Uterus (tissue), 4 donors: ENCODE results near the gene LRRC25. TPM values are rescaled to one million over a fixed set of nuclear protein-coding genes. Genes with fewer than 3 reads are reported as not detected.
A peak's percentile ranks its signal among the peaks of the same experiment; 100 is the strongest.

ENCODE experiments used
- DNase-seq, 2 donors: peaks; one replicate each; pipeline ENCODE4 v3.0.0-alpha.2; 2019 to 2020
- H3K27ac ChIP-seq, 2 donors: fragments of 200-600 bp; sonication (generic); 1 replicate in 1 of 2; 2 replicates in 1 of 2; pipeline ENCODE4 v1.5.1; 2016 to 2018
- H3K27me3 ChIP-seq, 2 donors: fragments of 200-600 bp; sonication (generic); one replicate each; pipeline ENCODE4 v1.5.1; 2018 to 2019; ENCODE audit warnings: control low read depth in 1 of 2
- H3K36me3 ChIP-seq, 2 donors: fragments of 200-600 bp; sonication (generic); one replicate each; pipeline ENCODE4 v1.5.1; 2019; ENCODE audit warnings: control low read depth in 1 of 2
- H3K4me1 ChIP-seq, 2 donors: fragments of 200-600 bp; sonication (generic); one replicate each; pipeline ENCODE4 v1.5.1; 2018 to 2019; ENCODE audit warnings: control low read depth in 1 of 2
- H3K4me3 ChIP-seq, 2 donors: fragments of 200-600 bp; sonication (generic); 1 replicate in 1 of 2; 2 replicates in 1 of 2; pipeline ENCODE4 v1.5.1; 2018 to 2019; ENCODE audit warnings: mild to moderate bottlenecking in 1 of 2
- H3K9me3 ChIP-seq, 2 donors: fragments of 200-600 bp; sonication (generic); one replicate each; pipeline ENCODE4 v1.5.1; 2019; ENCODE audit warnings: control low read depth in 1 of 2
- POLR2A ChIP-seq, 2 donors: fragments of 450-650 bp; IDR thresholded peaks; one replicate each; pipeline ENCODE4 v1.6.1; 2016; ENCODE audit warnings: antibody characterized with exemption in 2 of 2, mild to moderate bottlenecking in 1 of 2, moderate library complexity in 1 of 2
- intact Hi-C: fragments of 100-400 bp; cut with DNase I; formaldehyde crosslinking; loops from one replicate; pipeline ENCODE4 v1.15.1; 2023; ENCODE audit warnings: low total_unique reads
- total RNA-seq, 4 donors: library from RNA; depleted of rRNA in 3 of 4; stranded (reverse); fragments of >200 nt in 3 of 4; gene quantifications; one replicate each; pipeline versions ENCODE4 v1.1.0 to v1.2.4, GENCODE V29; 2014 to 2023
- TF ChIP-seq, protein P1 (sequence below), 4 experiments: fragments of 200-600 bp in 2 of 4; fragments of 450-650 bp in 2 of 4; sonication (generic) in 2 of 4; IDR thresholded peaks; one replicate each; pipeline ENCODE4 v1.5.1; 2016 to 2019; ENCODE audit warnings: antibody characterized with exemption in 4 of 4, mild to moderate bottlenecking in 2 of 4, moderate library complexity in 1 of 4
- donor health status: DM: yes; HTN: yes; CAD: no.

Gene LRRC25
- total RNA-seq, 4 donors from 2014 or later, result 0.51 to 2.3 (median 1.9) TPM; not detected in 1

DNA sequence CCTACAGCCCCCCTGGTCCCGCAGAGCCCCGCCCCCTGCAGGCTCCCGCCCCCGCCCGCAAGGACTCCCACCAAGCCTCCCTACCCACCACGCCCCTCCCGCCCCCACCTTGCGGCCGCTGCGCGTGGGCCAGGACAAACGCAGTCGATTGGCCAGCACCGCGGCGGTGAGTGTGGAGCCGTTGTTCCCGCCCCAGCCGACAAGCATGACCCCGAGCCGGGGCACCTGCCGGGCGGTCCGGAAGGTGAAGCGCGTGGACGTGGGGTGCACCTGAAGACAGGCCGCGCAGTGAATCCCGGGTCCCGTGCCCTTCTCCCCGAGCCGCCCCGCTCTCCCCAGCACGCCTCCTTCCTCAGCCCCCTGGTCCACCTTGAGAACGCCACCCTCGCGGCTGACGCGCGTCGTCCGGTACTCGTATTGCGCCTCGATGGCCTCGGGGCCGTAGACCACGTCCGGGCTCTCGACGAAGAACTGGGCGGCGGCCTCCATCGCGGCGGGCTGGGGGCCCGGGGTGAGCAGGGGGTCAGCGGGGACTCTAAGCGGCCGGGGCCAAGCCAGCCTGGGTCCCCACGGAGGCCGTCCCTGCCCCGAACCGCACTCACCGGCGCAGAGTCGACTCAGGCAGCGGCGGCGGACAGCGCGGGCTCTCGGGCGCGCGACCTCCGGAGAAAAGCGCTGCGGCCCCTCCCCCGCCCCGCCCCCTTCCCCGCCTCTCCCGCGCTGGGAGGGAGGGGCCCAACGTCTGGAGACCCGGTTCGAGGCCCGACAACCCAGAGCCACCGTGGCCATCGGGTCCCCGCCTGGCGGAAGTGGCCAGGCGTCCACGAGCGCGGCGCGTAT is 40.3 kb upstream of the LRRC25 start, which contains the start of gene ISYNA1:
Gene ISYNA1 (minus strand): TSS at position 643 of the 840 bp plus-strand sequence. CDS start 154 bp downstream, at position 489.
- no peaks in the 10 kb centered on the region for H3K9me3 ChIP-seq

DNA sequence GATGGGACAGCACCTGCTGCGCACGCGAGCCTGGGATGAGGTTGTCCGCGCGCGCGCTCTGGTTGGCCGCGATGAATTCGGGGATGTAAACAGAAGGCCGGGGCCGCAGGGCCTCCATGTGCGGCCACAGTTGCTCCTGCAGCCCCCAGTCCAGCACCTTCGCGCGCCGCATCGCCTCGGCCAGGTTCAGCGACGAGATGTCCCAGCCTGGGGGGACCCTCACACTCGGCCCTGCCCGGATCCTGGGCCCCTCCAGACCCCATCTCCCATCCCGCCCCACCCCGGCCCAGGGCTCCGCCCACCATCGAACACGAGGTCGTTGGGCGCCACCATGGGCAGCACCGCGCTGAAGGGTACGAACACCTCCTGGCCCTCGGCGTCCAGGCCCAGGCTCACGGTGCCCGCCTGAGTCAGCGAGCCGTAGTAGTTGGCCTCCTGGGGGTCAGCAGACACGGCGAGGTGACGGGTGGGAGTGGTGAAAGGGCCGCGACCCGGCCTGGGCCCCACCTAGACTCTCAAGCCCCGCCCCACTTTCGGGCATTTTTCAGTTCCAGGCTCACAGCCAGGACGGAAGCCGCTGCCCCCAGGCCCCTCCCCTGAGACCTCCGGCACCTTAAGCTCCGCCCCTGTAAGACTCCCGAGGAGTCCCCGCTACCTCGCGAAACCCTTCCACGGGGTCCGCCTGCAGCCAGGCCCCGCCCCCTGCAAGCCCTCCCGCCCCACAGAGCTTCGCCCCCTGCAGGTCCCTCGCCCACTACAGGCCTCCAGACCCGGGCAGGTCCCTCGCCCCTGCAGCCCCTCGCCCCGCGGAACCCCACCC is 39.5 kb upstream of the LRRC25 start:
- no peaks in the 10 kb centered on the region for H3K27me3 ChIP-seq
- no peak for TF ChIP-seq POLR2A (IDR thresholded peaks at IDR 0.05)
- TF ChIP-seq, protein P1, sequence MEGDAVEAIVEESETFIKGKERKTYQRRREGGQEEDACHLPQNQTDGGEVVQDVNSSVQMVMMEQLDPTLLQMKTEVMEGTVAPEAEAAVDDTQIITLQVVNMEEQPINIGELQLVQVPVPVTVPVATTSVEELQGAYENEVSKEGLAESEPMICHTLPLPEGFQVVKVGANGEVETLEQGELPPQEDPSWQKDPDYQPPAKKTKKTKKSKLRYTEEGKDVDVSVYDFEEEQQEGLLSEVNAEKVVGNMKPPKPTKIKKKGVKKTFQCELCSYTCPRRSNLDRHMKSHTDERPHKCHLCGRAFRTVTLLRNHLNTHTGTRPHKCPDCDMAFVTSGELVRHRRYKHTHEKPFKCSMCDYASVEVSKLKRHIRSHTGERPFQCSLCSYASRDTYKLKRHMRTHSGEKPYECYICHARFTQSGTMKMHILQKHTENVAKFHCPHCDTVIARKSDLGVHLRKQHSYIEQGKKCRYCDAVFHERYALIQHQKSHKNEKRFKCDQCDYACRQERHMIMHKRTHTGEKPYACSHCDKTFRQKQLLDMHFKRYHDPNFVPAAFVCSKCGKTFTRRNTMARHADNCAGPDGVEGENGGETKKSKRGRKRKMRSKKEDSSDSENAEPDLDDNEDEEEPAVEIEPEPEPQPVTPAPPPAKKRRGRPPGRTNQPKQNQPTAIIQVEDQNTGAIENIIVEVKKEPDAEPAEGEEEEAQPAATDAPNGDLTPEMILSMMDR (IDR thresholded peaks at IDR 0.05), result peak in 2 of 4 experiments; percentile 6 to 7
- peak overlapping the region; percentile 81 to 90 for H3K27ac ChIP-seq
- peak; percentile 84 to 85 for DNase-seq
- peak overlapping the region; percentile 45 to 56 for H3K4me3 ChIP-seq
- intact Hi-C loops, result no loop called here
- no peaks in the 10 kb centered on the region for H3K9me3 ChIP-seq
- H3K36me3 ChIP-seq, result no peaks in the 10 kb centered on the region
- H3K4me1 ChIP-seq, result peaks cover 0 to 13% of the 10 kb centered on the region in 2 donors

More for the DNA sequence above, 40.3 kb upstream of the LRRC25 start, which contains the start of gene ISYNA1:
- intact Hi-C loops, result no loop called here
- no peaks in the 10 kb centered on the region for H3K36me3 ChIP-seq
- peak within 1 kb of the TSS; percentile 45 to 56 for H3K4me3 ChIP-seq
- H3K27ac ChIP-seq, result peak within 1 kb of the TSS; percentile 81 to 90
- peaks cover 0 to 10% of the 10 kb centered on the region in 2 donors for H3K4me1 ChIP-seq
- TF ChIP-seq, protein P1 (IDR thresholded peaks at IDR 0.05), result peak in 1 of 4 experiments; percentile 2
- TF ChIP-seq POLR2A (IDR thresholded peaks at IDR 0.05), result peak in 1 of 2 donors; percentile 19
- no peaks in the 10 kb centered on the region for H3K27me3 ChIP-seq
- DNase-seq, result peak; percentile 71 to 73

DNA sequence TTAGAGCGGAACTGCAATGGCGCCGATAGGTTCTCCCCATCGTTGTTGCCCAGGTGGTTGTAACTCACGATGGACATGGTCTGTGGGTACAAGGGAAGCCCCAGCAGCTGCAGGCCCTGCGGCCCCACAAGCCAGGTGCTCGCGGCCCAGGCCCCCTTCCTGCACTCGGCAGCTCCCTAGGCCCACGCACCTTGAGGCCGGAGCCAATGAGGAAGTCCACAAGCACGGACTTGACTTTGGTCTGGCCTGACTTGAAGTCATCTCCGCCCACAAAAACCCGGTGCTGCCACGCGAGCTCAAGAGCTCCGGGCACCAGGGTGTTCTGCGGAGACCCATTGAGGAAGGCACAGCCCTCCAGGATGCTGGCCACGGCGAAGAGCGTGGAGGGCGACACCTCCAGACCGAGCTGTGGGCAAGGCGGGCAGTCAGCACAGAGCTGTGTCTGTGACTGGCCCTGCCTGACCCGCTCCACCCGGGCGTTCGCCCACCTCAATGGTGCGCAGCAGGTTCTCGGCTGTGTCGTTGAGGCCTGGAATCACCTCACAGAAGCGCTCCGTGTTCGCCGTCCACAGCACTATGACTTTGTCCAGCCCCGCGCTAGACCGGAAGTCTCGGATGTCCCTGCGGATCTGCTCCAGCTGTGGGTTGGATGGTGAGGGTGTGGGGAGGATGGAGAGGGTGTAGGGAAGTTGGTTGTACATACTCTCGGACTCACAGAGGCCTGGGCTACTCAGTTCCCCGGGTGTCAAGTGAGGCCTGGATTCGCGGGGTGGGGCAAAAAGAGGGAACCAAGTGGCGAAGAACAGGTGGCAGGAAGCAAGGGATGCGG is 38.6 kb upstream of the LRRC25 start:
- no peaks in the 10 kb centered on the region for H3K36me3 ChIP-seq
- peak in 1 of 2 donors; percentile 39 for DNase-seq
- H3K9me3 ChIP-seq, result no peaks in the 10 kb centered on the region
- no peak overlapping the region for H3K4me3 ChIP-seq
- intact Hi-C loops, result no loop called here
- TF ChIP-seq POLR2A (IDR thresholded peaks at IDR 0.05), result no peak
- TF ChIP-seq, protein P1 (IDR thresholded peaks at IDR 0.05), result no peak
- no peaks in the 10 kb centered on the region for H3K27me3 ChIP-seq
- H3K27ac ChIP-seq, result peak overlapping the region in 1 of 2 donors; percentile 90
- H3K4me1 ChIP-seq, result peaks cover 0 to 13% of the 10 kb centered on the region in 2 donors

DNA sequence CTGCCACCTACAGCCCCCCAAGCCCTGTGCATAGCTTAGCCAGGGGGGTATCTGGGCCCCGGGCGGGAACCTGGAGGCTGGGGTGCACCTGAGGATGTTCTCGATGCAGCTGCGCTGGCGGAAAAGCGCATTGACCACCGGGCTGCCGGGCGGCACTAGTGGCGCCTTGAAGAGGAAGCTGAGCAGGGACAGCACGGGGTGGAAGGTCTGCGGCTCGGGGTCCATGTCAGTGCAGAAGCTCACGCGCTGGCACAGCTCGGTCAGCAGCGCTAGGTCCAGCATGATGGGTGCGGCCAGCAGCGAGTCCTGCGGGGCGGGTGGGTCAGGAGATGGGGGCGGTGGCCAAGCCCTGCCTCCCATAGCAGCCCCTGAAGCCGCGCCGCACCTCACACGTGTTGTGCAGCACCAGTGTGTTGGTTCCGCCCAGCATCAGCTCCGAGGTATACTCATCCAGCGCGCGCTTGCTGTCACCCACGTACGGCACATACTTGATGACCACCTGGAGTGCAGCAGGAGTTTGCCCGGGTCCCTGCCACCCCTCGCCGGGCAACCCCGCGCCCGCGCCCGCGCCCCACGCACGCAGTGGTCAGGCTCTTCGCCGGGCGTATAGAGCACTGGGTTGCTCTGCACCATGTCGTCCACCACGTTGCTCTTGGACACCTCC is 37.9 kb upstream of the LRRC25 start:
- Histone ChIP-seq H3K27me3 (no peaks in the 10 kb centered on the region), H3K4me3 (no peak overlapping the region), H3K36me3 (no peaks in the 10 kb centered on the region), H3K4me1 (peaks cover 0 to 13% of the 10 kb centered on the region in 2 donors), H3K9me3 (no peaks in the 10 kb centered on the region), H3K27ac (no peak overlapping the region)
- DNase-seq, result peak in 1 of 2 donors; percentile 43
- intact Hi-C loops, result no loop called here
- TF ChIP-seq POLR2A (IDR thresholded peaks at IDR 0.05), result no peak
- TF ChIP-seq, protein P1 (IDR thresholded peaks at IDR 0.05), result no peak
